ENCODE data around the gene PSPH.
"Not testable (repeated sequence)": the region's sequence is repeated elsewhere in the genome, so short reads cannot be mapped to it uniquely, and the experiment has no call there.

The PSPH gene

GRCh38 chr7:56062382-56062781 is 11.1 kb upstream of the PSPH start:
- DNase-seq, result no peak

- no peak for DNase-seq
Measured at GRCh38 chr7:56053993-56054392, 2.7 kb upstream of the PSPH start.

GRCh38 chr7:56053379-56053778 is 2.1 kb upstream of the PSPH start:
- DNase-seq, result no peak

- DNase-seq, result no peak
Measured at GRCh38 chr7:56051053-56051338, 248 bp downstream of the PSPH start.

GRCh38 chr7:56048763-56049162 is 2.5 kb downstream of the PSPH start:
- DNase-seq, result peak; percentile 30

GRCh38 chr7:56048245-56048644 is 3.0 kb downstream of the PSPH start:
- no peak for DNase-seq

GRCh38 chr7:56047446-56048116 is 3.7 kb downstream of the PSPH start:
- DNase-seq, result not testable (repeated sequence)

- no peak for DNase-seq
Measured at GRCh38 chr7:56046721-56047445, 4.4 kb downstream of the PSPH start.

- not testable (repeated sequence) for DNase-seq
Measured at GRCh38 chr7:56045758-56046157, 5.5 kb downstream of the PSPH start.

- no peak for DNase-seq
Measured at GRCh38 chr7:56040730-56041129, 10.5 kb downstream of the PSPH start.

GRCh38 chr7:56033671-56034432 is 17.4 kb downstream of the PSPH start:
- peak; percentile 82 for DNase-seq

- not testable (repeated sequence) for DNase-seq
Measured at GRCh38 chr7:56032578-56032977, 18.7 kb downstream of the PSPH start.

- DNase-seq, result not testable (repeated sequence)
Measured at GRCh38 chr7:56031556-56031955, 19.7 kb downstream of the PSPH start.

GRCh38 chr7:56030340-56030739 is 20.9 kb downstream of the PSPH start:
- no peak for DNase-seq

- no peak for DNase-seq
Measured at GRCh38 chr7:56028942-56029630, 22.2 kb downstream of the PSPH start.

- no peak for DNase-seq
Measured at GRCh38 chr7:56026538-56026937, 24.7 kb downstream of the PSPH start.

- DNase-seq, result no peak
Measured at GRCh38 chr7:56023500-56023899, 27.7 kb downstream of the PSPH start.

- DNase-seq, result no peak
Measured at GRCh38 chr7:56019501-56019900, 31.7 kb downstream of the PSPH start.

- DNase-seq, result not testable (repeated sequence)
Measured at GRCh38 chr7:56017015-56017414, 34.2 kb downstream of the PSPH start.

- DNase-seq, result peak; percentile 90
Measured at GRCh38 chr7:56009695-56010094, 41.5 kb downstream of the PSPH start.

- DNase-seq, result no peak
Measured at GRCh38 chr7:56007891-56008290, 43.4 kb downstream of the PSPH start.

- no peak for DNase-seq
Measured at GRCh38 chr7:56007167-56007652, 44.0 kb downstream of the PSPH start.

GRCh38 chr7:56003749-56004148 is 47.5 kb downstream of the PSPH start:
- DNase-seq, result no peak

Measured in DMS153 (cell line).